ENCODE results near the gene MECP2.

GRCh38 chrX:154051201-154051810 is 46.2 kb downstream of the MECP2 start:
- TF ChIP-seq EZH2 (IDR thresholded peaks at IDR 0.05; ENCODE audit: borderline replicate concordance, low read depth, low read length, poor library complexity, severe bottlenecking) (no peak), CTCF (conservative IDR thresholded peaks at IDR 0.05; ENCODE audit: low read depth, low read length) (peak; percentile 85)
